OCI-LY7 (cell line): Measurements from ENCODE around the gene ZCCHC8. TPM values are rescaled to one million over a fixed set of nuclear protein-coding genes. Genes with fewer than 3 reads are reported as not detected.
"Not testable (repeated sequence)": the region's sequence is repeated elsewhere in the genome, so short reads cannot be mapped to it uniquely, and the experiment has no call there.

Source experiments
- BruUV-seq: library from RNA; stranded (reverse); fragments of 400-500 nt; replicated peaks from 2 replicates; lab custom pipeline; 2021; lab: Mats Ljungman, UMichigan
- CTCF ChIA-PET: fragments of 300-600 bp; sonication (Branson Sonifier 250); formaldehyde crosslinking; loops from one replicate; lab custom pipeline; 2022; ENCODE audit warnings: antibody characterized with exemption; ENCODE audit not compliant: unreplicated experiment; lab: Charles Lee
- POLR2A ChIA-PET: fragments of 300-600 bp; sonication (Branson Sonifier 250); formaldehyde crosslinking; loops from one replicate; lab custom pipeline; 2022; ENCODE audit warnings: antibody characterized with exemption; lab: Charles Lee
- DNase-seq: peaks from one replicate; pipeline ENCODE4 v3.0.0-alpha.2; 2015; ENCODE audit warnings: low spot score
- H2AFZ ChIP-seq: fragments of 200-600 bp; sonication (generic), shearing (Covaris generic); 2 replicates; pipeline ENCODE4 v1.6.1; 2014; ENCODE audit warnings: mild to moderate bottlenecking, antibody characterized with exemption, low read length, moderate library complexity
- H3K27ac ChIP-seq: fragments of 200-600 bp; sonication (generic); 2 replicates; pipeline ENCODE4 v1.5.1; 2014; ENCODE audit warnings: mixed run types, low read depth, mild to moderate bottlenecking, moderate library complexity, low read length, inconsistent platforms; ENCODE audit not compliant: poor library complexity, severe bottlenecking
- H3K36me3 ChIP-seq: fragments of 200-600 bp; sonication (generic); 2 replicates; pipeline ENCODE4 v1.6.1; 2014; ENCODE audit warnings: mild to moderate bottlenecking, antibody characterized with exemption, low read length, moderate library complexity, mixed read lengths; ENCODE audit not compliant: insufficient read depth
- H3K4me1 ChIP-seq: fragments of 200-600 bp; sonication (generic); 2 replicates; pipeline ENCODE4 v1.5.1; 2014; ENCODE audit warnings: mild to moderate bottlenecking, low read length; ENCODE audit not compliant: insufficient read depth, poor library complexity, severe bottlenecking
- H3K4me2 ChIP-seq: fragments of 200-600 bp; sonication (generic); 2 replicates; pipeline ENCODE4 v1.6.1; 2014; ENCODE audit warnings: mild to moderate bottlenecking, low read length
- H3K4me3 ChIP-seq: fragments of 200-600 bp; sonication (generic); 2 replicates; pipeline ENCODE4 v1.5.1; 2014; ENCODE audit warnings: mild to moderate bottlenecking, low read depth, low read length; ENCODE audit not compliant: poor library complexity, severe bottlenecking
- H3K79me2 ChIP-seq: fragments of 200-600 bp; sonication (generic); 2 replicates; pipeline ENCODE4 v1.6.1; 2016; ENCODE audit warnings: low read depth, mild to moderate bottlenecking, low read length, moderate library complexity, mixed read lengths; ENCODE audit not compliant: insufficient read depth
- H3K9me2 ChIP-seq: fragments of 200-600 bp; sonication (generic); 2 replicates; pipeline ENCODE4 v1.6.1; 2016; ENCODE audit warnings: mild to moderate bottlenecking, low read length, mixed read lengths; ENCODE audit not compliant: insufficient read depth
- H3K9me3 ChIP-seq: fragments of 200-600 bp; sonication (generic); 2 replicates; pipeline ENCODE4 v1.6.1; 2014; ENCODE audit warnings: mild to moderate bottlenecking, mixed run types, low read length, mixed read lengths
- H4K20me1 ChIP-seq: fragments of 200-600 bp; sonication (generic); 2 replicates; pipeline ENCODE4 v1.6.1; 2014; ENCODE audit warnings: mild to moderate bottlenecking, antibody characterized with exemption, low read length, moderate library complexity, mixed read lengths; ENCODE audit not compliant: insufficient read depth
- CTCF ChIP-seq: fragments of 200-600 bp; sonication (generic); conservative IDR thresholded peaks from 2 replicates; pipeline ENCODE4 v1.5.1; 2014; ENCODE audit warnings: mild to moderate bottlenecking, antibody characterized with exemption, low read length, moderate library complexity, mixed read lengths
- EZH2phosphoT487 ChIP-seq: fragments of 200-600 bp; sonication (generic); IDR thresholded peaks from 2 replicates; pipeline ENCODE4 v1.6.1; 2018; ENCODE audit warnings: low read depth, borderline replicate concordance, mild to moderate bottlenecking, mixed run types, antibody characterized with exemption, low read length, moderate library complexity, mixed read lengths
- intact Hi-C: fragments of 100-400 bp; cut with micrococcal nuclease; formaldehyde crosslinking; loops from one replicate; pipeline ENCODE4 v1.10.0; 2022; ENCODE audit not compliant: unreplicated experiment
- total RNA-seq, 2 experiments: library from RNA; depleted of rRNA in 1 of 2; stranded (reverse); fragments of >200 nt in 1 of 2; shearing (Covaris generic) in 1 of 2; gene quantifications; 2 replicates each; pipeline ENCODE4 v1.2.3, GENCODE V29; 2014 to 2022

ZCCHC8 gene
- total RNA-seq, 2 experiments from 2014 or later, result 46.9 to 68.6 TPM

GRCh38 chr12:122452701-122453285 lies 47.9 kb downstream of the ZCCHC8 start:
- intact Hi-C loops, result no loop called here

GRCh38 chr12:122449317-122449716 lies 51.4 kb downstream of the ZCCHC8 start:
- CTCF ChIA-PET, result no interaction called here
- H3K36me3 ChIP-seq, result no peaks in the 10 kb centered on the region
- DNase-seq, result no peak
- H2AFZ ChIP-seq, result no peak overlapping the region
- H3K4me1 ChIP-seq, result peaks cover 16% of the 10 kb centered on the region
- H3K27ac ChIP-seq, result no peak overlapping the region
- H3K9me3 ChIP-seq, result no peaks in the 10 kb centered on the region
- intact Hi-C loops, result no loop called here
- no peak for TF ChIP-seq CTCF
- no peak for TF ChIP-seq EZH2phosphoT487
- H3K4me3 ChIP-seq, result no peak overlapping the region
- BruUV-seq, result no TSS peak
- no peaks in the 10 kb centered on the region for H3K9me2 ChIP-seq
- H4K20me1 ChIP-seq, result no peaks in the 10 kb centered on the region
- H3K4me2 ChIP-seq, result no peak overlapping the region
- no peaks in the 10 kb centered on the region for H3K79me2 ChIP-seq
- POLR2A ChIA-PET, result interaction anchor here (1.1 kb wide), 1 partner anchor 25 kb away, joined by 3 read pairs; no protein-coding TSS in a partner anchor

More at GRCh38 chr12:122452701-122453285, 47.9 kb downstream of the ZCCHC8 start:
- Histone ChIP-seq H3K27ac (peak overlapping the region; percentile 10), H2AFZ (peak overlapping the region; percentile 15; the same call in 1 of the 2 replicates), H3K79me2 (no peaks in the 10 kb centered on the region), H3K4me1 (peaks cover 16% of the 10 kb centered on the region), H3K9me2 (no peaks in the 10 kb centered on the region), H4K20me1 (no peaks in the 10 kb centered on the region), H3K4me2 (no peak overlapping the region), H3K4me3 (no peak overlapping the region), H3K36me3 (no peaks in the 10 kb centered on the region), H3K9me3 (no peaks in the 10 kb centered on the region)
- DNase-seq, result no peak
- BruUV-seq, result no TSS peak
- TF ChIP-seq CTCF (no peak), EZH2phosphoT487 (no peak)
- POLR2A ChIA-PET, result interaction anchor here (0.6 to 0.7 kb wide), 3 partner anchors 15 to 781 kb away, joined by 3 to 5 read pairs (median 5); no protein-coding TSS in a partner anchor
- CTCF ChIA-PET, result interaction anchor here (0.7 kb wide), 1 partner anchor 38 kb away, joined by 3 read pairs; no protein-coding TSS in a partner anchor

GRCh38 chr12:122447825-122448224 lies 52.9 kb downstream of the ZCCHC8 start:
- H3K27ac ChIP-seq, H4K20me1 ChIP-seq, H3K9me3 ChIP-seq, H3K79me2 ChIP-seq, BruUV-seq, H3K36me3 ChIP-seq, H3K4me1 ChIP-seq, DNase-seq, H3K9me2 ChIP-seq, H3K4me3 ChIP-seq, H3K4me2 ChIP-seq, intact Hi-C loops, CTCF ChIA-PET, H2AFZ ChIP-seq: not testable (repeated sequence)
- POLR2A ChIA-PET, result interaction anchor here (0.7 kb wide), 1 partner anchor 533 kb away, joined by 3 read pairs; no protein-coding TSS in a partner anchor

GRCh38 chr12:122446390-122446789 lies 54.3 kb downstream of the ZCCHC8 start:
- H3K9me2 ChIP-seq, BruUV-seq, H3K4me1 ChIP-seq, H3K9me3 ChIP-seq, H3K36me3 ChIP-seq, H3K27ac ChIP-seq, DNase-seq, H3K4me2 ChIP-seq, CTCF ChIA-PET, POLR2A ChIA-PET, intact Hi-C loops, H3K79me2 ChIP-seq, H4K20me1 ChIP-seq, H2AFZ ChIP-seq, H3K4me3 ChIP-seq: not testable (repeated sequence)

- H3K36me3 ChIP-seq, H4K20me1 ChIP-seq, H3K4me3 ChIP-seq, H3K79me2 ChIP-seq, H3K27ac ChIP-seq, H3K9me2 ChIP-seq, POLR2A ChIA-PET, H3K9me3 ChIP-seq, intact Hi-C loops, CTCF ChIA-PET, H3K4me1 ChIP-seq, H3K4me2 ChIP-seq, BruUV-seq, H2AFZ ChIP-seq, DNase-seq: not testable (repeated sequence)
Measured at GRCh38 chr12:122444071-122444470, 56.7 kb downstream of the ZCCHC8 start.
